MM.1S (cell line): ENCODE data around the gene RAD54L.

Experiments used
- DNase-seq: peaks from one replicate; pipeline ENCODE4 v3.0.0-alpha.2; 2015
- H2AFZ ChIP-seq: fragments of 300-600 bp; sonication (generic); 2 replicates; pipeline ENCODE4 v1.6.0; 2016; ENCODE audit warnings: antibody characterized with exemption, low read length
- H3F3A ChIP-seq: fragments of 300-600 bp; sonication (generic); 2 replicates; pipeline ENCODE4 v1.6.1; 2016; ENCODE audit warnings: mild to moderate bottlenecking, antibody characterized with exemption, low read length, moderate library complexity, mixed read lengths; ENCODE audit not compliant: insufficient read depth
- H3K27ac ChIP-seq: fragments of 300-600 bp; sonication (generic); 2 replicates; pipeline ENCODE4 v1.5.1; 2016; ENCODE audit warnings: mild to moderate bottlenecking, low read length
- H3K27me3 ChIP-seq: fragments of 300-600 bp; sonication (generic); replicated peaks from 2 replicates; pipeline ENCODE4 v1.6.0; 2016; ENCODE audit warnings: low read length; ENCODE audit not compliant: insufficient read depth
- H3K36me3 ChIP-seq: fragments of 300-600 bp; sonication (generic); replicated peaks from 2 replicates; pipeline ENCODE4 v1.6.1; 2016; ENCODE audit warnings: mild to moderate bottlenecking, low read length, mixed read lengths; ENCODE audit not compliant: insufficient read depth
- H3K4me1 ChIP-seq: fragments of 300-600 bp; sonication (generic); 2 replicates; pipeline ENCODE4 v1.6.1; 2016; ENCODE audit warnings: low read length, mixed read lengths
- H3K4me2 ChIP-seq: fragments of 300-600 bp; sonication (generic); 2 replicates; pipeline ENCODE4 v1.6.0; 2016; ENCODE audit warnings: low read depth, low read length
- H3K4me3 ChIP-seq: fragments of 300-600 bp; sonication (generic); 2 replicates; pipeline ENCODE4 v1.5.1; 2016; ENCODE audit warnings: low read length, mixed read lengths
- H3K79me2 ChIP-seq: fragments of 300-600 bp; sonication (generic); 2 replicates; pipeline ENCODE4 v1.6.1; 2016; ENCODE audit warnings: mixed run types, low read length, mixed read lengths
- H3K9ac ChIP-seq: fragments of 300-600 bp; sonication (generic); 2 replicates; pipeline ENCODE4 v1.6.1; 2016; ENCODE audit warnings: low read length, mixed read lengths
- H3K9me2 ChIP-seq: fragments of 300-600 bp; sonication (generic); replicated peaks from 2 replicates; pipeline ENCODE4 v1.6.1; 2016; ENCODE audit warnings: mild to moderate bottlenecking, low read length, mixed read lengths; ENCODE audit not compliant: insufficient read depth
- H3K9me3 ChIP-seq: fragments of 300-600 bp; sonication (generic); replicated peaks from 2 replicates; pipeline ENCODE4 v1.6.1; 2016; ENCODE audit warnings: mild to moderate bottlenecking, low read length, mixed read lengths; ENCODE audit not compliant: insufficient read depth
- H4K20me1 ChIP-seq: fragments of 300-600 bp; sonication (generic); 2 replicates; pipeline ENCODE4 v1.6.1; 2016; ENCODE audit warnings: mild to moderate bottlenecking, low read length, moderate library complexity, mixed read lengths; ENCODE audit not compliant: insufficient read depth
- EZH2 ChIP-seq: fragments of 300-600 bp; sonication (generic); optimal IDR thresholded peaks from 2 replicates; pipeline ENCODE3; 2017; ENCODE audit warnings: low read depth, mild to moderate bottlenecking, antibody characterized with exemption, low read length, mixed read lengths
- EZH2phosphoT487 ChIP-seq: fragments of 300-600 bp; sonication (generic); IDR thresholded peaks from 2 replicates; pipeline ENCODE4 v1.6.1; 2018; ENCODE audit warnings: antibody characterized with exemption, low read length
- TF ChIP-seq, protein P1 (sequence below): fragments of 300-600 bp; sonication (generic); IDR thresholded peaks from 2 replicates; pipeline ENCODE4 v1.5.1; 2016; ENCODE audit warnings: antibody characterized with exemption, low read length, mixed read lengths

Gene RAD54L

GRCh38 chr1:46278807-46279206, 31.2 kb downstream of the RAD54L start:
- Histone ChIP-seq H4K20me1 (no peaks in the 10 kb centered on the region), H3K79me2 (no peaks in the 10 kb centered on the region), H2AFZ (no peak overlapping the region), H3K9me2 (no peaks in the 10 kb centered on the region), H3K27ac (no peak overlapping the region), H3K4me2 (no peak overlapping the region), H3K9me3 (no peaks in the 10 kb centered on the region), H3K36me3 (peaks cover 8% of the 10 kb centered on the region), H3K4me1 (no peaks in the 10 kb centered on the region), H3K27me3 (no peaks in the 10 kb centered on the region), H3K9ac (no peak overlapping the region), H3K4me3 (no peak overlapping the region), H3F3A (0 out of 2 replicates have a peak, but pooled peaks cover 3% of the 10 kb centered on the region)
- TF ChIP-seq, protein P1, sequence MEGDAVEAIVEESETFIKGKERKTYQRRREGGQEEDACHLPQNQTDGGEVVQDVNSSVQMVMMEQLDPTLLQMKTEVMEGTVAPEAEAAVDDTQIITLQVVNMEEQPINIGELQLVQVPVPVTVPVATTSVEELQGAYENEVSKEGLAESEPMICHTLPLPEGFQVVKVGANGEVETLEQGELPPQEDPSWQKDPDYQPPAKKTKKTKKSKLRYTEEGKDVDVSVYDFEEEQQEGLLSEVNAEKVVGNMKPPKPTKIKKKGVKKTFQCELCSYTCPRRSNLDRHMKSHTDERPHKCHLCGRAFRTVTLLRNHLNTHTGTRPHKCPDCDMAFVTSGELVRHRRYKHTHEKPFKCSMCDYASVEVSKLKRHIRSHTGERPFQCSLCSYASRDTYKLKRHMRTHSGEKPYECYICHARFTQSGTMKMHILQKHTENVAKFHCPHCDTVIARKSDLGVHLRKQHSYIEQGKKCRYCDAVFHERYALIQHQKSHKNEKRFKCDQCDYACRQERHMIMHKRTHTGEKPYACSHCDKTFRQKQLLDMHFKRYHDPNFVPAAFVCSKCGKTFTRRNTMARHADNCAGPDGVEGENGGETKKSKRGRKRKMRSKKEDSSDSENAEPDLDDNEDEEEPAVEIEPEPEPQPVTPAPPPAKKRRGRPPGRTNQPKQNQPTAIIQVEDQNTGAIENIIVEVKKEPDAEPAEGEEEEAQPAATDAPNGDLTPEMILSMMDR: no peak
- TF ChIP-seq EZH2phosphoT487 (no peak), EZH2 (no peak)
- DNase-seq: no peak

DNA sequence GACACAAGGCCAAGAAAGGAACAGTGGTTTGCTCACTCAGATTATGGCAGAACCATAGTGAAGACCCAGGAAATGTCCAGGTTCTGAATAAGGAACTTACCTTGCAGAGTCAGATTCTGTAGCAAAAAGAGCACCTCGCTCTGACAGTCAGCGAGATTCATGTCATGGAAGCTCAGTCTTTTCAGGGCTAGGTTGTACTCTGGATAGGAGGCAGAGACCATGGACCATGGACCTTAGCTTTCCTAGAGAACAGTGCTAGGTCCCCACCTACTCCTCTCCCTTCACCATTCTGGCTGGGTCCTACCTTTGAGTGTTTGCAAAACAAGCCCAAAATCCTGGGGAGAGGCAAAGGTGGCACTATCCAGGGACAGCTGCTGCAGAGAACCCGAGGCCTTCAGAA, 32.5 kb downstream of the RAD54L start:
- Histone ChIP-seq H3K4me2 (no peak overlapping the region), H3K27ac (no peak overlapping the region), H3K36me3 (peaks cover 8% of the 10 kb centered on the region), H3F3A (peaks cover under 1% of the 10 kb centered on the region; the same call in 1 of the 2 replicates), H2AFZ (no peak overlapping the region), H3K27me3 (no peaks in the 10 kb centered on the region), H3K79me2 (no peaks in the 10 kb centered on the region), H3K9me3 (no peaks in the 10 kb centered on the region), H3K9ac (no peak overlapping the region), H4K20me1 (no peaks in the 10 kb centered on the region), H3K4me3 (no peak overlapping the region), H3K9me2 (no peaks in the 10 kb centered on the region), H3K4me1 (no peaks in the 10 kb centered on the region)
- no peak for DNase-seq
- TF ChIP-seq EZH2 (no peak), EZH2phosphoT487 (no peak)
- TF ChIP-seq, protein P1: no peak

DNA sequence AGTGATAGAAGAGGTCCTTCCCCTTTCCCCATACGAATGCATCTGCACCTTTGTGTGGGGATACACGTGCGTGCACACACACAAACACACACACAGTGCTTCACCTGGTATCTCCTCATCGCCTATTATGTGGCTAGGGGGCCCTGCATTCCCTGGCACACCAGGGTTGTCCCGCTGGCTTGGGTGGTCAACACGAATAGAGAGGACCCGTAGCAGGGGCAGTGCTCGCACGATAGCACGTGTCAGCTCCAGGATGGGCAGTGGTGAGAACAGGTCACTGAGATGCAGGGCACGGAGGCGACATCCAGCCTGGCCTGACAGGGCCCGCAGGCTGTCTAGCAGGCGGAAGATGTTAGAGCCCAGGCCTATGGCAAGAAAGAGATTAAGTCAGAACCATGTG, 33.5 kb downstream of the RAD54L start:
- Histone ChIP-seq H3F3A (no peaks in the 10 kb centered on the region; the same call in 1 of the 2 replicates), H3K4me3 (no peak overlapping the region), H4K20me1 (no peaks in the 10 kb centered on the region), H3K4me1 (no peaks in the 10 kb centered on the region), H3K27ac (no peak overlapping the region), H3K9me2 (no peaks in the 10 kb centered on the region), H3K36me3 (peaks cover 8% of the 10 kb centered on the region), H3K4me2 (no peak overlapping the region), H3K27me3 (no peaks in the 10 kb centered on the region), H2AFZ (no peak overlapping the region), H3K79me2 (no peaks in the 10 kb centered on the region), H3K9me3 (no peaks in the 10 kb centered on the region), H3K9ac (no peak overlapping the region)
- no peak for DNase-seq
- TF ChIP-seq EZH2phosphoT487 (no peak), EZH2 (no peak)

- Histone ChIP-seq H3K9me2 (no peaks in the 10 kb centered on the region), H3K79me2 (no peaks in the 10 kb centered on the region), H3K9ac (no peak overlapping the region), H3K4me3 (no peak overlapping the region), H3K27me3 (no peaks in the 10 kb centered on the region), H4K20me1 (no peaks in the 10 kb centered on the region), H2AFZ (no peak overlapping the region), H3F3A (peaks cover 4% of the 10 kb centered on the region; the same call in 1 of the 2 replicates), H3K4me2 (no peak overlapping the region), H3K9me3 (no peaks in the 10 kb centered on the region), H3K27ac (no peak overlapping the region), H3K4me1 (no peaks in the 10 kb centered on the region), H3K36me3 (no peaks in the 10 kb centered on the region; the same call in 1 of the 2 replicates)
- no peak for DNase-seq
- TF ChIP-seq EZH2 (no peak), EZH2phosphoT487 (no peak)
- TF ChIP-seq, protein P1: no peak
These were observed 36.5 kb downstream of the RAD54L start for GRCh38 chr1:46284058-46284457.
